Astrocyte (in vitro differentiated cells and primary cell): Measurements from ENCODE around the gene ABCA7. TPM values are rescaled to one million over a fixed set of nuclear protein-coding genes. Genes with fewer than 3 reads are reported as not detected.

Experiments
- DNase-seq: peaks from one replicate; pipeline ENCODE4 v3.0.0-alpha.2; 2010; ENCODE audit warnings: low read depth
- FAIRE-seq: peaks from 2 replicates; lab custom pipeline; 2011; peaks lifted over from hg19 to GRCh38; lab: Jason Lieb, UNC
- H2AFZ ChIP-seq: 2 replicates; pipeline ENCODE4 v1.6.0; 2012; ENCODE audit warnings: low read depth, low read length, inconsistent platforms
- H3K27ac ChIP-seq: 2 replicates; pipeline ENCODE4 v1.5.1; 2011; ENCODE audit warnings: low read depth, low read length, inconsistent platforms
- H3K27me3 ChIP-seq: 2 replicates; pipeline ENCODE4 v1.6.0; 2011; ENCODE audit warnings: low read length, inconsistent platforms; ENCODE audit not compliant: insufficient read depth
- H3K36me3 ChIP-seq: 2 replicates; pipeline ENCODE4 v1.5.1; 2011; ENCODE audit warnings: low read length, inconsistent platforms; ENCODE audit not compliant: insufficient read depth
- H3K4me1 ChIP-seq: 2 replicates; pipeline ENCODE4 v1.5.1; 2011; ENCODE audit warnings: low read length, inconsistent platforms; ENCODE audit not compliant: insufficient read depth
- H3K4me2 ChIP-seq: 2 replicates; pipeline ENCODE4 v1.6.0; 2012; ENCODE audit warnings: low read length, inconsistent platforms
- H3K4me3 ChIP-seq: 2 replicates; pipeline ENCODE4 v1.5.1; 2011; ENCODE audit warnings: low read depth, mild to moderate bottlenecking, low read length, inconsistent platforms; ENCODE audit not compliant: insufficient read depth
- H3K79me2 ChIP-seq: 2 replicates; pipeline ENCODE4 v1.6.0; 2012; ENCODE audit warnings: mild to moderate bottlenecking, low read length, inconsistent platforms; ENCODE audit not compliant: insufficient read depth
- H3K9ac ChIP-seq: 2 replicates; pipeline ENCODE4 v1.6.0; 2012; ENCODE audit warnings: mild to moderate bottlenecking, low read length, inconsistent platforms
- H3K9me3 ChIP-seq: 2 replicates; pipeline ENCODE4 v1.5.1; 2012; ENCODE audit warnings: low read depth, mild to moderate bottlenecking, low read length, inconsistent platforms; ENCODE audit not compliant: insufficient read depth
- H4K20me1 ChIP-seq: 2 replicates; pipeline ENCODE4 v1.6.0; 2012; ENCODE audit warnings: low read length, inconsistent platforms; ENCODE audit not compliant: insufficient read depth
- H3K27ac Mint-ChIP-seq: one replicate; pipeline ENCODE4 v1.8.0; 2021; ENCODE audit warnings: mild to moderate bottlenecking, mixed read lengths; ENCODE audit not compliant: unreplicated experiment
- H3K27me3 Mint-ChIP-seq: one replicate; pipeline ENCODE4 v1.8.0; 2021; ENCODE audit warnings: low read depth, mixed read lengths; ENCODE audit not compliant: unreplicated experiment
- H3K36me3 Mint-ChIP-seq: one replicate; pipeline ENCODE4 v1.8.0; 2021; ENCODE audit warnings: low read depth, mixed read lengths; ENCODE audit not compliant: unreplicated experiment
- H3K4me1 Mint-ChIP-seq: one replicate; pipeline ENCODE4 v1.8.0; 2021; ENCODE audit warnings: low read depth, mixed read lengths; ENCODE audit not compliant: unreplicated experiment
- H3K4me3 Mint-ChIP-seq: one replicate; pipeline ENCODE4 v1.8.0; 2021; ENCODE audit warnings: mild to moderate bottlenecking, moderate library complexity, mixed read lengths; ENCODE audit not compliant: unreplicated experiment
- H3K9me3 Mint-ChIP-seq: one replicate; pipeline ENCODE4 v1.8.0; 2021; ENCODE audit warnings: mild to moderate bottlenecking, mixed read lengths; ENCODE audit not compliant: unreplicated experiment
- CTCF ChIP-seq: IDR thresholded peaks from 2 replicates; pipeline ENCODE4 v1.5.1; 2011; ENCODE audit warnings: low read depth, mild to moderate bottlenecking, inconsistent platforms, low read length, moderate library complexity; ENCODE audit not compliant: insufficient read depth
- EZH2 ChIP-seq: IDR thresholded peaks from 2 replicates; pipeline ENCODE4 v1.6.1; 2012; ENCODE audit warnings: mild to moderate bottlenecking, low read length, inconsistent platforms; ENCODE audit not compliant: insufficient read depth
- total RNA-seq: library from RNA; stranded (reverse); gene quantifications from 2 replicates; pipeline ENCODE4 v1.2.1, GENCODE V29; 2021

The ABCA7 gene
- total RNA-seq, 1 donor from 2014 or later: 18.4 TPM

GRCh38 chr19:1018932-1019615 is 20.8 kb upstream of the ABCA7 start:
- peaks cover 34% of the 10 kb centered on the region for H3K4me1 ChIP-seq
- Mint-ChIP-seq H3K27ac (peak overlapping the region; percentile 75), H3K4me3 (peak overlapping the region; percentile 95), H3K9me3 (no peaks in the 10 kb centered on the region), H3K27me3 (no peaks in the 10 kb centered on the region), H3K4me1 (peaks cover 22% of the 10 kb centered on the region), H3K36me3 (no peaks in the 10 kb centered on the region)
- H3K27ac ChIP-seq: no peak overlapping the region
- no peaks in the 10 kb centered on the region for H3K9me3 ChIP-seq
- H3K4me2 ChIP-seq: peak overlapping the region; percentile 100
- H4K20me1 ChIP-seq: peaks cover 65% of the 10 kb centered on the region
- H3K27me3 ChIP-seq: no peaks in the 10 kb centered on the region
- no peak overlapping the region for H2AFZ ChIP-seq
- H3K79me2 ChIP-seq: peaks cover 69% of the 10 kb centered on the region
- FAIRE-seq: no peak
- H3K4me3 ChIP-seq: peak overlapping the region; percentile 83
- H3K9ac ChIP-seq: peak overlapping the region; percentile 92
- no peaks in the 10 kb centered on the region for H3K36me3 ChIP-seq
- no peak for TF ChIP-seq CTCF
- TF ChIP-seq EZH2: no peak
- DNase-seq: no peak

DNA sequence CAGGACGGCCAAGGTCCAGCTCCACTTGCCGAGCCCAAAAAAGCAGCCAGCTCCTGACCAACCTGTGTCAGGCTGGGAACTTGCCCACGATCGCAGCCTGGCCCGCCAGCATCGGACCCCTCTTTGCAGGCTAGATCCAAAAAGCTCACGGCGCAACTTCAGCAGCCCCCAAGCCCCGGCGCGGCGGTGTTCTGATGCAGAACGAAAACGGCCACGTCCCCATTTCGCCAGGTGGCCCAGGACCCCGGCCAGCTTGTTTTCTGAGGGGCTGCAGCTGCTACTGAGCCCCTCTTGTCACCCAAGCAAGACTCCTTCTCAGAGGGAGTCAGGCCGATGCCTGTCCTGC is 20.3 kb upstream of the ABCA7 start:
- no peaks in the 10 kb centered on the region for H3K27me3 Mint-ChIP-seq
- DNase-seq (no peak), FAIRE-seq (no peak)
- Histone ChIP-seq H3K79me2 (peaks cover 64% of the 10 kb centered on the region), H3K36me3 (no peaks in the 10 kb centered on the region), H3K4me1 (peaks cover 34% of the 10 kb centered on the region), H3K27me3 (no peaks in the 10 kb centered on the region), H3K4me3 (peak overlapping the region; percentile 83), H3K9me3 (no peaks in the 10 kb centered on the region), H3K27ac (no peak overlapping the region), H3K9ac (peak overlapping the region; percentile 92), H3K4me2 (peak overlapping the region; percentile 100), H4K20me1 (peaks cover 60% of the 10 kb centered on the region), H2AFZ (no peak overlapping the region)
- H3K4me3 Mint-ChIP-seq: peak overlapping the region; percentile 95
- TF ChIP-seq CTCF (no peak), EZH2 (no peak)
- peaks cover 22% of the 10 kb centered on the region for H3K4me1 Mint-ChIP-seq
- H3K36me3 Mint-ChIP-seq: no peaks in the 10 kb centered on the region
- H3K9me3 Mint-ChIP-seq: no peaks in the 10 kb centered on the region
- H3K27ac Mint-ChIP-seq: peak overlapping the region; percentile 86
